Measurements from ENCODE around the gene UBE3C.

The UBE3C gene

GRCh38 chr7:157280216-157280841 lies 141.6 kb downstream of the UBE3C start:
- DNase-seq (ENCODE audit: low read depth): no peak
- TF ChIP-seq, protein P1, sequence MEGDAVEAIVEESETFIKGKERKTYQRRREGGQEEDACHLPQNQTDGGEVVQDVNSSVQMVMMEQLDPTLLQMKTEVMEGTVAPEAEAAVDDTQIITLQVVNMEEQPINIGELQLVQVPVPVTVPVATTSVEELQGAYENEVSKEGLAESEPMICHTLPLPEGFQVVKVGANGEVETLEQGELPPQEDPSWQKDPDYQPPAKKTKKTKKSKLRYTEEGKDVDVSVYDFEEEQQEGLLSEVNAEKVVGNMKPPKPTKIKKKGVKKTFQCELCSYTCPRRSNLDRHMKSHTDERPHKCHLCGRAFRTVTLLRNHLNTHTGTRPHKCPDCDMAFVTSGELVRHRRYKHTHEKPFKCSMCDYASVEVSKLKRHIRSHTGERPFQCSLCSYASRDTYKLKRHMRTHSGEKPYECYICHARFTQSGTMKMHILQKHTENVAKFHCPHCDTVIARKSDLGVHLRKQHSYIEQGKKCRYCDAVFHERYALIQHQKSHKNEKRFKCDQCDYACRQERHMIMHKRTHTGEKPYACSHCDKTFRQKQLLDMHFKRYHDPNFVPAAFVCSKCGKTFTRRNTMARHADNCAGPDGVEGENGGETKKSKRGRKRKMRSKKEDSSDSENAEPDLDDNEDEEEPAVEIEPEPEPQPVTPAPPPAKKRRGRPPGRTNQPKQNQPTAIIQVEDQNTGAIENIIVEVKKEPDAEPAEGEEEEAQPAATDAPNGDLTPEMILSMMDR (IDR thresholded peaks at IDR 0.05; ENCODE audit: low read depth, low read length): no peak
- TF ChIP-seq, protein P2, sequence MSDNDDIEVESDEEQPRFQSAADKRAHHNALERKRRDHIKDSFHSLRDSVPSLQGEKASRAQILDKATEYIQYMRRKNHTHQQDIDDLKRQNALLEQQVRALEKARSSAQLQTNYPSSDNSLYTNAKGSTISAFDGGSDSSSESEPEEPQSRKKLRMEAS (IDR thresholded peaks at IDR 0.05; ENCODE audit: low read depth, low read length): no peak
- no peak for TF ChIP-seq MYC (IDR thresholded peaks at IDR 0.05; ENCODE audit: low read depth, low read length)
- H3K4me3 ChIP-seq (ENCODE audit: low read depth, low read length): no peak overlapping the region

DNA sequence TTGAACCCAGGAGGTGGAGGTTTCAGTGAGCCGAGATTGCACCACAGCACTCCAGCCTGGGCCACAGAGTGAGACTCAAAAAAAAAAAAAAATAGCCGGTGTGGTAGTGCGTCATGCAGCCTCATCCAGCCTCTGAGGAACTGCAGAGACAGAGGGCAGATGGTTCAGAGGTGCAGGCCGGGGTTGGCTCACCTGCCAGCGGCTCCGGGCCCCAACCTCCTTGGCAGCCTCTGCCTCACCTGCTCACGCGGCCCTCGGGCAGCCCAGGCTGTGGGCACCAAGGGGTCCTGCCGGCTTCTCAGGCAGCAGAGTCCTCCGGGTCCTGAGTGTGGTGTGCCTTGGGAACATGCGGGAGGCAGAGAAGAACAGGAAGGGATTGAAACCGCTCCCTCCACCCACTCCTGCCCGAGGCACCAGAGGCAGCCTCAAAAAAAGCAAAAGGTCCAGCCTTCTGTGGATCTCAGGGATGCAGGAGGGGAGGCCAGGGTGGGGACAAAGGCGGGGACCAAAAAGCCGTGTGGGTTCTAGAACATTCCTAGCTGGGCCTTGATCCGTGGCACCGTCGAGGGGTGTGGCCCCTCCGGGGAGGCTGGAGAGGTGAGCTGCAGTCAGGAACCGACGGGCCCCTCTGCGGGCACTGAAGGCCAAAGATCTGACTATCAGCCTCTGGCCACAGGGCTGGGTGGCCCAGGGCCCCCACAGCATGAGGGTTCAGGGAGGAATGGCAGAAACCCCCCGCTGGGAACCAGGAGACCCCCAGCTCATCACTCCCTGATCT lies 142.7 kb downstream of the UBE3C start:
- no peak for TF ChIP-seq POLR2A (IDR thresholded peaks at IDR 0.05; ENCODE audit: extremely low read depth, insufficient read length)
- no peak for TF ChIP-seq MYC (IDR thresholded peaks at IDR 0.05; ENCODE audit: low read depth, low read length)
- no peak for DNase-seq (ENCODE audit: low read depth)
- H3K4me3 ChIP-seq (ENCODE audit: low read depth, low read length): no peak overlapping the region

DNA sequence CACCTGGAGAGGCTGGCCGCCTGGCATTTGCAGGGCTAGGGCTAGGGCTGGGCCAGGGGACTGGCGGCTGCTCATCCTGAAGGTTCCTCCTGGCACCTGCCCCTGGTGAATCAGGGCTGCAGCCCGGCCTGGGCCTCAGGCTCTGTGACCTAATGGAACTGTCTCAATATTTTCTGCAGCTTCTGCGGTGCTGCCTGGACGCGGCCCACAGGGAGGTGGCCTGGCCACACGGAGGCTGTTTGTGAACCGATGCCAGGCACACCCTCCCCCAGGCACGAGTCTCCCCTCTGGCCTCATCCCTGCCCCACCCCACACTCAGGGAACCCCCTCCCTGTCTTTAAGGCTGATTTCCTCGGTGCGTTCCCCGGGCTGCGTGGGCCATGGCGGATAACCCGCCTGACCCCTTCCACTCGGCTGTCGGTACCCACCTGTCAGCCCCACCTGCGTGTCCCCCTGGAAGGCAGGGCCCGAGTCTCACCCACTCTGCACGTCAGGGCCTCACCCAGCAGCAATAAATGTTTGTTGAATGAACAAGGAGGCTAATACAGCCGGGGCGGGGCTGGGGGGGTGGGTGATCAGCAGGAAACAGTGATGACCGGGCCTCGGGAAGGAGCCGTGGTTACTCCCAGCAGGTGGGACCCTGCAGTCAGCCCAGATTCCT lies 143.5 kb downstream of the UBE3C start:
- no peak for TF ChIP-seq POLR2A (IDR thresholded peaks at IDR 0.05; ENCODE audit: extremely low read depth, insufficient read length)
- TF ChIP-seq, protein P1 (IDR thresholded peaks at IDR 0.05; ENCODE audit: low read depth, low read length): no peak
- TF ChIP-seq MYC (IDR thresholded peaks at IDR 0.05; ENCODE audit: low read depth, low read length): no peak
- TF ChIP-seq, protein P2 (IDR thresholded peaks at IDR 0.05; ENCODE audit: low read depth, low read length): no peak
- DNase-seq (ENCODE audit: low read depth): no peak
- no peak overlapping the region for H3K4me3 ChIP-seq (ENCODE audit: low read depth, low read length)

DNA sequence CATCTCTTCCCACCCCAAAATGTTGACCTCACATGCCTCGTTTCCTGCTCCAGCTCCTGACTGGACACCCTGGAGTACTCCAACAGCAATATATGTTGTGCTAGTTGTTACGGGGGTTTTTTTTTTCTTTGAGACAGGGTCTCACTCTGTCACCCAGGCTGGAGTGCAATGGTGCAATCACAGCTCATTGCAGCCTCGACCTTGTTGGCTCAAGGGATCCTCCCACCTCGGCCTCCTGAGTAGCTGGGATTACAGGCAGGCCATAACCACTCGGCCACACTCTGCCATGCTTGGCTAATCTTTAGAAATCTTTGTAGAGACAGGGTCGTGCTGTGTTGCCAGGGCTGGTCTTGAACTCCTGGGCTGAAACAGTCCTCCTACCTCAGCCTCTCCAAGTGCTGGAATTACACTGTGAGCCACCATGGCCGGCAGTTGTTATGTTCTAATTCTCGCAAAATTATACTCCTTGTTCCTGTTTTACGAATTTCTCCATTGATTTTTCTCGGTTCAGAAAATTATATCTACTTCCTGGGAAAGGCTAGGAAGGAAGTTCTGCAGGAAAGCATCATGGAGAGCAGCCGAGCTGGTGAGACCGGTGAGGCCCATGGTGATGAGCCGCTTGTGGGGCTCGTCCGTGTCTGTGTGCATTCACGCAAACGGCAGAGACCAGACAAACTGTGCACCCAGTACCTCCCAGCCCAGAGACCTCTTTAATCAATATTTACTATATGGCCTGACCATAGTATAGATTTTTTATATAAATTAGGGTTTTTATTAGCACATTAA lies 145.7 kb downstream of the UBE3C start:
- TF ChIP-seq, protein P1 (IDR thresholded peaks at IDR 0.05; ENCODE audit: low read depth, low read length): no peak
- TF ChIP-seq, protein P2 (IDR thresholded peaks at IDR 0.05; ENCODE audit: low read depth, low read length): no peak
- TF ChIP-seq POLR2A (IDR thresholded peaks at IDR 0.05; ENCODE audit: extremely low read depth, insufficient read length) (no peak), MYC (IDR thresholded peaks at IDR 0.05; ENCODE audit: low read depth, low read length) (no peak)

DNA sequence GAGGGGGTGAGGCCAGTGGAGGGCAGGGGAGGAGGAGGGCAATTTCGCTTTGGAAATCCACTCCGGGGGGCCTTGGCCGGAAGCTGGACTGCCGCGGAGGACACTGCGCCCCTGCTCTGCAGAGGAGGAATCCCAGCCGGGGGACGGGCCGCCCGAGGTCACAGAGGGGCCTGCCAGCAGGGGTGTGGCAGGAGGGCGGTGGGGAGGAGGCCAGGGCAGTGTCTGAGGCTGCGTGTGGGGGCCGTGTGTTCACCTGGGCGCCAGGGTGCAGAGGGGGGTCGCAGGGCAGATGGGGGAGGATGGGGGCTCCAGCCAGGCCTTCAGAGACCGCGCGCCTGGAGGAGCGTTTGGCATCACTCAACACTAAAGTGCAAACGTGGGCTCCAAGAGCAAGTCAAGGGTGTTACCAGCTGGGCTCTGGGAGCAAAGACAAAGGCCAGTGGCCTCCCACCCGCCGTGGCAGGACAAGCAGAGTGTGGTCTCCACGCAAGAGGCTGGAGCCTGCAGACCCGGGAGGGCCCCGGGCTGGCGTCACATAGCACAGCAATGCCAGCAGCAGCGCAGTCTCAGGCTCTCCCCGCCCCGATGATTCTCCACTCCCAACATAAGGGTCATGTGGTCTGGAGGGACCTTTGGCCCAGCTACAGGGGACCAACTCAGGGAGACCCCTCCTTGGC lies 152.8 kb downstream of the UBE3C start:
- TF ChIP-seq MYC (IDR thresholded peaks at IDR 0.05; ENCODE audit: low read depth, low read length): no peak
- no peak for TF ChIP-seq POLR2A (IDR thresholded peaks at IDR 0.05; ENCODE audit: extremely low read depth, insufficient read length)
- TF ChIP-seq, protein P1 (IDR thresholded peaks at IDR 0.05; ENCODE audit: low read depth, low read length): no peak
- TF ChIP-seq, protein P2 (IDR thresholded peaks at IDR 0.05; ENCODE audit: low read depth, low read length): no peak

More for the DNA sequence above, 145.7 kb downstream of the UBE3C start:
- H3K4me3 ChIP-seq (ENCODE audit: low read depth, low read length): no peak overlapping the region
- no peak for DNase-seq (ENCODE audit: low read depth)

More for the DNA sequence above, 152.8 kb downstream of the UBE3C start:
- no peak for DNase-seq (ENCODE audit: low read depth)
- no peak overlapping the region for H3K4me3 ChIP-seq (ENCODE audit: low read depth, low read length)
